KBM-7 (cell line): Measurements from ENCODE around the gene CAPS.

Experiments used
- DNase-seq: peaks from one replicate; pipeline ENCODE4 v3.0.0-alpha.2; 2015
- in situ Hi-C: fragments of 300-500 bp; cut with MboI; formaldehyde crosslinking; loops from 2 replicates; pipeline ENCODE4 v1.14.3; 2020; ENCODE audit warnings: low sequenced_read_pairs, low pct_unique_long_range_greater_than_20kb, mixed read lengths

The CAPS gene

GRCh38 chr19:5890099-5890498 lies 24.0 kb upstream of the CAPS start:
- no peak for DNase-seq
- in situ Hi-C loops = loop anchor here (10.0 kb wide), 1 partner anchor 85 kb away; the partner anchor contains the start of gene NRTN

- no peak for DNase-seq
- in situ Hi-C loops = loop anchor here (10.0 kb wide), 1 partner anchor 87 kb away; the partner anchor contains the start of gene NRTN
Observed at GRCh38 chr19:5891572-5891937, 22.5 kb upstream of the CAPS start.

- peak; percentile 50 for DNase-seq
Observed at GRCh38 chr19:5891938-5892771, 21.9 kb upstream of the CAPS start.

GRCh38 chr19:5892772-5893275 lies 21.2 kb upstream of the CAPS start:
- in situ Hi-C loops = loop anchor here (10.0 kb wide), 1 partner anchor 88 kb away; the partner anchor contains the start of gene NRTN
- no peak for DNase-seq

More at GRCh38 chr19:5891938-5892771, 21.9 kb upstream of the CAPS start:
- in situ Hi-C loops = loop anchor here (10.0 kb wide), 1 partner anchor 87 kb away; the partner anchor contains the start of gene NRTN

GRCh38 chr19:5893296-5893903 lies 20.7 kb upstream of the CAPS start:
- in situ Hi-C loops = loop anchor here (10.0 kb wide), 1 partner anchor 89 kb away; the partner anchor contains the start of gene NRTN
- no peak for DNase-seq

- in situ Hi-C loops = loop anchor here (10.0 kb wide), 1 partner anchor 89 kb away; the partner anchor contains the start of gene NRTN
- no peak for DNase-seq
Observed at GRCh38 chr19:5893907-5894703, 19.9 kb upstream of the CAPS start.

- DNase-seq = no peak
- in situ Hi-C loops = loop anchor here (10.0 kb wide), 1 partner anchor 90 kb away; the partner anchor contains the start of gene NRTN
Observed at GRCh38 chr19:5894704-5895349, 19.2 kb upstream of the CAPS start.

GRCh38 chr19:5895409-5895808 lies 18.6 kb upstream of the CAPS start:
- no peak for DNase-seq
- in situ Hi-C loops = loop anchor here (10.0 kb wide), 1 partner anchor 91 kb away; the partner anchor contains the start of gene NRTN

GRCh38 chr19:5895890-5896289 lies 18.2 kb upstream of the CAPS start:
- in situ Hi-C loops = loop anchor here (10.0 kb wide), 1 partner anchor 91 kb away; the partner anchor contains the start of gene NRTN

GRCh38 chr19:5896365-5897076 lies 17.5 kb upstream of the CAPS start:
- no peak for DNase-seq
- in situ Hi-C loops = loop anchor here (10.0 kb wide), 1 partner anchor 92 kb away; the partner anchor contains the start of gene NRTN

More at GRCh38 chr19:5895890-5896289, 18.2 kb upstream of the CAPS start:
- DNase-seq = no peak

- in situ Hi-C loops = loop anchor here (10.0 kb wide), 1 partner anchor 93 kb away; the partner anchor contains the start of gene NRTN
- DNase-seq = no peak
Observed at GRCh38 chr19:5897189-5897969, 16.7 kb upstream of the CAPS start.

- DNase-seq = no peak
- in situ Hi-C loops = loop anchor here (10.0 kb wide), 1 partner anchor 95 kb away; the partner anchor contains the start of gene NRTN
Observed at GRCh38 chr19:5899728-5900526, 14.1 kb upstream of the CAPS start.

- in situ Hi-C loops = no loop called here
- DNase-seq = no peak
Observed at GRCh38 chr19:5900976-5901375, 13.1 kb upstream of the CAPS start.

- no peak for DNase-seq
- in situ Hi-C loops = no loop called here
Observed at GRCh38 chr19:5903056-5903623, 10.9 kb upstream of the CAPS start.

GRCh38 chr19:5903624-5904351 lies 10.3 kb upstream of the CAPS start, which contains the start of gene NDUFA11:
TSS of gene NDUFA11 (minus strand) at chr19:5903790. CDS start at chr19:5903708, 82 bp downstream.
- DNase-seq = peak; percentile 97
- in situ Hi-C loops = no loop called here
